Measurements from ENCODE around the gene BICD1. TPM values are rescaled to one million over a fixed set of nuclear protein-coding genes. Genes with fewer than 3 reads are reported as not detected.
A peak's percentile ranks its signal among the peaks of the same experiment; 100 is the strongest.

The BICD1 gene
- polyA plus RNA-seq, 1 of the 3 experiments (the other 2 are of a cell fraction) = 12.1 TPM

DNA sequence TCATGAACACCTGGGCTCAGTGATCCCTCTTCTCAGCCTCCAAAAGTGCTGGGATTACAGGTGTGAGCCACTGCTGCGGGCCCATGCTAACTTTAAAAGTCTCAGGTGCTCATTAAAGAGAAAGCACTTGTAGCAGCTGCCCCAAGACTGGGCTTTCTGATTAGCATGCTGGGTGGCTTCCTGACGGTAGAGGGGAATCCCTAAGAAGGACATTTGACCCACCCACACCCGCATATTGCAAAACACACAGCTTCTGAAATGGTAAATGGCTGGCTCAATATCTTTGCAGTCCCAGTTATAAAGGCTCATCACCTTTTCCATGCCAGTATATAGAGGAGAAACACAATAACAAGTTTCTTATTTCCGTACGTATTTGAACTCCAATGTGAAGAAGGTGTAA lies 19.3 kb upstream of the BICD1 start:
- Histone ChIP-seq H2AFZ (ENCODE audit: low read depth) (no peak overlapping the region), H3K79me2 (ENCODE audit: insufficient read depth) (no peaks in the 10 kb centered on the region), H3F3A (replicated peaks; ENCODE audit: insufficient read depth) (peaks cover 11% of the 10 kb centered on the region), H3K4me3 (ENCODE audit: low read depth in 2 of 2, low read length in 1 of 2) (no peak overlapping the region), H3K27me3 (ENCODE audit: insufficient read depth) (no peaks in the 10 kb centered on the region), H3K4me1 (ENCODE audit: control insufficient read depth in 1 of 2, insufficient read depth in 2 of 2, low read depth in 1 of 2, low read length in 1 of 2) (peaks cover 5 to 14% of the 10 kb centered on the region in 2 experiments; a peak in 2 of 4 replicates), H3K27ac (ENCODE audit: low read depth in 2 of 2, low read length in 1 of 2) (no peak overlapping the region), H3K4me2 (no peak overlapping the region), H4K20me1 (ENCODE audit: insufficient read depth) (no peaks in the 10 kb centered on the region), H3K36me3 (replicated peaks in 1 of 2; ENCODE audit: control insufficient read depth in 1 of 2, insufficient read depth in 2 of 2, low read length in 1 of 2) (no peaks in the 10 kb centered on the region), H3K9ac (no peak overlapping the region), H3K9me2 (no peaks in the 10 kb centered on the region), H3K9me3 (no peaks in the 10 kb centered on the region)
- CTCF ChIA-PET = interaction anchor here (5.0 kb wide), 1 partner anchor 26 kb away, joined by 21 read pairs; no protein-coding TSS in a partner anchor
- no peak for DNase-seq
- POLR2A ChIA-PET = no interaction called here
- 69% methylated on average over 5 of the region's 5 CpGs for WGBS (ENCODE audit: low lambda C conversion rate)
- TF ChIP-seq EZH2phosphoT487 (IDR thresholded peaks at IDR 0.05; ENCODE audit: borderline replicate concordance, low read depth) (no peak), EP300 (IDR thresholded peaks at IDR 0.05; ENCODE audit: borderline replicate concordance in 1 of 2, low read depth in 1 of 2, low read length in 1 of 2) (no peak), CHD2 (IDR thresholded peaks at IDR 0.05; ENCODE audit: low read length, partially characterized antibody) (no peak), RAD21 (IDR thresholded peaks at IDR 0.05; ENCODE audit: low read length) (no peak)

DNA sequence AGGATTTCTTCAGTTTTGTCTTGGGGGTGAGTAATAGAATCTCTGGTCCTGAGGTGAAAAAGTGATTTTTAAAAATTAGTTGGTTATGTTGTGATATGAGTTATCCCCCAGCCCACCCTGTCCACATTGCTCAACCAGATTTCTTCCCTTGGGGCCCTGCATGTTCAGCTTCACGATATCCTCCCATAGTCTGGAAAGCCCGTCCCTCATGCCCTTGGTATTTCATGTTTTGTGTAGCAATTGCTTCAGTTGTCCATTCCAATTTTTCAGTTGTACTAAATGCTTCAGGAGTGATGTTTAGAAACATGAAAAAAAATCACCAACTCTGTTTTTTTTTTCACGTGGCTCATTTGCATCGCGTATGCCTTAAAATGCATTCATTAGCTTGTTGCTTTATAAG lies 17.5 kb upstream of the BICD1 start:
- Histone ChIP-seq H3K27me3 (ENCODE audit: insufficient read depth) (no peaks in the 10 kb centered on the region), H3K4me2 (no peak overlapping the region), H3K9ac (no peak overlapping the region), H3K36me3 (replicated peaks in 1 of 2; ENCODE audit: control insufficient read depth in 1 of 2, insufficient read depth in 2 of 2, low read length in 1 of 2) (no peaks in the 10 kb centered on the region), H4K20me1 (ENCODE audit: insufficient read depth) (no peaks in the 10 kb centered on the region), H3K4me1 (ENCODE audit: control insufficient read depth in 1 of 2, insufficient read depth in 2 of 2, low read depth in 1 of 2, low read length in 1 of 2) (peaks cover 0 to 14% of the 10 kb centered on the region in 2 experiments; a peak in 2 of 4 replicates), H3K9me3 (no peaks in the 10 kb centered on the region), H2AFZ (ENCODE audit: low read depth) (no peak overlapping the region), H3K27ac (ENCODE audit: low read depth in 2 of 2, low read length in 1 of 2) (peak overlapping the region in 1 of 2 experiments; percentile 96; a peak in 3 of 4 replicates), H3K9me2 (no peaks in the 10 kb centered on the region), H3K4me3 (ENCODE audit: low read depth in 2 of 2, low read length in 1 of 2) (no peak overlapping the region), H3K79me2 (ENCODE audit: insufficient read depth) (no peaks in the 10 kb centered on the region), H3F3A (replicated peaks; ENCODE audit: insufficient read depth) (no peaks in the 10 kb centered on the region)
- CTCF ChIA-PET = interaction anchor here (1.2 to 5.0 kb wide), 4 partner anchors 13 to 28 kb away, joined by 4 to 21 read pairs (median 6); partner anchors contain the start of gene BICD1
- POLR2A ChIA-PET = interaction anchor here (0.6 to 2.3 kb wide), 5 partner anchors 18 to 436 kb away, joined by 3 to 11 read pairs (median 3); partner anchors contain the start of gene BICD1
- DNase-seq = peak; percentile 41
- TF ChIP-seq, protein P1, sequence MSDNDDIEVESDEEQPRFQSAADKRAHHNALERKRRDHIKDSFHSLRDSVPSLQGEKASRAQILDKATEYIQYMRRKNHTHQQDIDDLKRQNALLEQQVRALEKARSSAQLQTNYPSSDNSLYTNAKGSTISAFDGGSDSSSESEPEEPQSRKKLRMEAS (IDR thresholded peaks at IDR 0.05; ENCODE audit: low read depth) = no peak
- TF ChIP-seq RAD21 (IDR thresholded peaks at IDR 0.05; ENCODE audit: low read length) (no peak), NFIC (IDR thresholded peaks at IDR 0.05; ENCODE audit: borderline replicate concordance) (no peak), FOXM1 (IDR thresholded peaks at IDR 0.05; ENCODE audit: low read depth) (no peak), RXRA (IDR thresholded peaks at IDR 0.05; ENCODE audit: borderline replicate concordance, low read depth) (no peak), EP300 (IDR thresholded peaks at IDR 0.05; ENCODE audit: borderline replicate concordance in 1 of 2, low read depth in 1 of 2, low read length in 1 of 2) (no peak), YY1 (IDR thresholded peaks at IDR 0.05; ENCODE audit: low read depth) (no peak), EZH2phosphoT487 (IDR thresholded peaks at IDR 0.05; ENCODE audit: borderline replicate concordance, low read depth) (no peak), POLR2AphosphoS5 (IDR thresholded peaks at IDR 0.05; ENCODE audit: low read depth, low read length) (no peak)
- TF ChIP-seq, protein P2, sequence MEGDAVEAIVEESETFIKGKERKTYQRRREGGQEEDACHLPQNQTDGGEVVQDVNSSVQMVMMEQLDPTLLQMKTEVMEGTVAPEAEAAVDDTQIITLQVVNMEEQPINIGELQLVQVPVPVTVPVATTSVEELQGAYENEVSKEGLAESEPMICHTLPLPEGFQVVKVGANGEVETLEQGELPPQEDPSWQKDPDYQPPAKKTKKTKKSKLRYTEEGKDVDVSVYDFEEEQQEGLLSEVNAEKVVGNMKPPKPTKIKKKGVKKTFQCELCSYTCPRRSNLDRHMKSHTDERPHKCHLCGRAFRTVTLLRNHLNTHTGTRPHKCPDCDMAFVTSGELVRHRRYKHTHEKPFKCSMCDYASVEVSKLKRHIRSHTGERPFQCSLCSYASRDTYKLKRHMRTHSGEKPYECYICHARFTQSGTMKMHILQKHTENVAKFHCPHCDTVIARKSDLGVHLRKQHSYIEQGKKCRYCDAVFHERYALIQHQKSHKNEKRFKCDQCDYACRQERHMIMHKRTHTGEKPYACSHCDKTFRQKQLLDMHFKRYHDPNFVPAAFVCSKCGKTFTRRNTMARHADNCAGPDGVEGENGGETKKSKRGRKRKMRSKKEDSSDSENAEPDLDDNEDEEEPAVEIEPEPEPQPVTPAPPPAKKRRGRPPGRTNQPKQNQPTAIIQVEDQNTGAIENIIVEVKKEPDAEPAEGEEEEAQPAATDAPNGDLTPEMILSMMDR (IDR thresholded peaks at IDR 0.05) = no peak
- TF ChIP-seq, protein P3, sequence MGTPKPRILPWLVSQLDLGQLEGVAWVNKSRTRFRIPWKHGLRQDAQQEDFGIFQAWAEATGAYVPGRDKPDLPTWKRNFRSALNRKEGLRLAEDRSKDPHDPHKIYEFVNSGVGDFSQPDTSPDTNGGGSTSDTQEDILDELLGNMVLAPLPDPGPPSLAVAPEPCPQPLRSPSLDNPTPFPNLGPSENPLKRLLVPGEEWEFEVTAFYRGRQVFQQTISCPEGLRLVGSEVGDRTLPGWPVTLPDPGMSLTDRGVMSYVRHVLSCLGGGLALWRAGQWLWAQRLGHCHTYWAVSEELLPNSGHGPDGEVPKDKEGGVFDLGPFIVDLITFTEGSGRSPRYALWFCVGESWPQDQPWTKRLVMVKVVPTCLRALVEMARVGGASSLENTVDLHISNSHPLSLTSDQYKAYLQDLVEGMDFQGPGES (IDR thresholded peaks at IDR 0.05; ENCODE audit: low read depth, low read length) = no peak
- WGBS (ENCODE audit: low lambda C conversion rate) = 49% methylated on average over 5 of the region's 5 CpGs
